ENCODE results near the gene AMIGO3.

DNA sequence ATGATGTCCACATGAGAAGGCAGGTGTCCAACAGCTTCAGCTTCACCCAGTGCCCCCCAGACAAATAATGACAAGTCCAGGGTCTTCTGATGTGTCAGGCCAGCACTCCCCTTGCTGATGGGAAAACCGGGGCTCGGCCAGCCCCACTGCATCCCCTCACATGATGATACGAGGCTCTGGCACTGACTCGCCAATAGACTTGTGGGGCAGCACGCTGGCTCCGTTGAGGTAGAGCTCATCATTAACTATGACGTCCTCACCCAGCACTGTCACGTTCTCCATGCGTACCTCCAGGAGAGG is 2.1 kb upstream of the AMIGO3 start:
- TF ChIP-seq MAX (IDR thresholded peaks at IDR 0.05; ENCODE audit: low read depth, low read length) (no peak), POLR2A (IDR thresholded peaks at IDR 0.05; ENCODE audit: low read depth, low read length) (no peak), CBFB (IDR thresholded peaks at IDR 0.05; ENCODE audit: low read depth) (no peak), TAF1 (IDR thresholded peaks at IDR 0.05; ENCODE audit: borderline replicate concordance, low read depth, low read length) (no peak), SP1 (IDR thresholded peaks at IDR 0.05; ENCODE audit: low read depth, low read length) (no peak), SMC3 (IDR thresholded peaks at IDR 0.05; ENCODE audit: borderline replicate concordance, low read length) (no peak), MXI1 (IDR thresholded peaks at IDR 0.05; ENCODE audit: low read depth, low read length) (no peak), RB1 (IDR thresholded peaks at IDR 0.05; ENCODE audit: borderline replicate concordance) (no peak), IKZF2 (IDR thresholded peaks at IDR 0.05) (no peak), ZZZ3 (IDR thresholded peaks at IDR 0.05; ENCODE audit: control insufficient read depth, insufficient read length, low read depth) (no peak)
- TF ChIP-seq, protein P1, sequence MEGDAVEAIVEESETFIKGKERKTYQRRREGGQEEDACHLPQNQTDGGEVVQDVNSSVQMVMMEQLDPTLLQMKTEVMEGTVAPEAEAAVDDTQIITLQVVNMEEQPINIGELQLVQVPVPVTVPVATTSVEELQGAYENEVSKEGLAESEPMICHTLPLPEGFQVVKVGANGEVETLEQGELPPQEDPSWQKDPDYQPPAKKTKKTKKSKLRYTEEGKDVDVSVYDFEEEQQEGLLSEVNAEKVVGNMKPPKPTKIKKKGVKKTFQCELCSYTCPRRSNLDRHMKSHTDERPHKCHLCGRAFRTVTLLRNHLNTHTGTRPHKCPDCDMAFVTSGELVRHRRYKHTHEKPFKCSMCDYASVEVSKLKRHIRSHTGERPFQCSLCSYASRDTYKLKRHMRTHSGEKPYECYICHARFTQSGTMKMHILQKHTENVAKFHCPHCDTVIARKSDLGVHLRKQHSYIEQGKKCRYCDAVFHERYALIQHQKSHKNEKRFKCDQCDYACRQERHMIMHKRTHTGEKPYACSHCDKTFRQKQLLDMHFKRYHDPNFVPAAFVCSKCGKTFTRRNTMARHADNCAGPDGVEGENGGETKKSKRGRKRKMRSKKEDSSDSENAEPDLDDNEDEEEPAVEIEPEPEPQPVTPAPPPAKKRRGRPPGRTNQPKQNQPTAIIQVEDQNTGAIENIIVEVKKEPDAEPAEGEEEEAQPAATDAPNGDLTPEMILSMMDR (IDR thresholded peaks at IDR 0.05 in 2 of 3, conservative IDR thresholded peaks at IDR 0.05 in 1 of 3; ENCODE audit: control insufficient read depth in 2 of 3, extremely low read depth in 1 of 3, insufficient read depth in 1 of 3, low read depth in 3 of 3, low read length in 3 of 3): no peak
- TF ChIP-seq, protein P2, sequence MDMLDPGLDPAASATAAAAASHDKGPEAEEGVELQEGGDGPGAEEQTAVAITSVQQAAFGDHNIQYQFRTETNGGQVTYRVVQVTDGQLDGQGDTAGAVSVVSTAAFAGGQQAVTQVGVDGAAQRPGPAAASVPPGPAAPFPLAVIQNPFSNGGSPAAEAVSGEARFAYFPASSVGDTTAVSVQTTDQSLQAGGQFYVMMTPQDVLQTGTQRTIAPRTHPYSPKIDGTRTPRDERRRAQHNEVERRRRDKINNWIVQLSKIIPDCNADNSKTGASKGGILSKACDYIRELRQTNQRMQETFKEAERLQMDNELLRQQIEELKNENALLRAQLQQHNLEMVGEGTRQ (IDR thresholded peaks at IDR 0.05; ENCODE audit: borderline replicate concordance, low read depth, low read length): no peak

All from GM12878 (cell line).